PC-3 (cell line): Measurements from ENCODE around the gene STK11. TPM values are rescaled to one million over a fixed set of nuclear protein-coding genes. Genes with fewer than 3 reads are reported as not detected.

Experiments used
- ATAC-seq: fragments of 200-7000 bp; cut with Tn5 transposase; 2 replicates; pipeline ENCODE4 v1.9.1; 2020; ENCODE audit warnings: mild to moderate bottlenecking, moderate library complexity
- BruUV-seq: library from RNA; stranded (reverse); fragments of 400-500 nt; replicated peaks from 2 replicates; lab custom pipeline; 2021; lab: Mats Ljungman, UMichigan
- CTCF ChIA-PET: fragments of 300-600 bp; sonication (Branson Sonifier 250); formaldehyde crosslinking; loops from one replicate; lab custom pipeline; 2022; ENCODE audit warnings: antibody characterized with exemption; lab: Charles Lee
- POLR2A ChIA-PET: fragments of 300-600 bp; sonication (Branson Sonifier 250); formaldehyde crosslinking; loops from one replicate; lab custom pipeline; 2022; ENCODE audit warnings: antibody characterized with exemption; ENCODE audit not compliant: unreplicated experiment; lab: Charles Lee
- DNase-seq: peaks from one replicate; pipeline ENCODE4 v3.0.0-alpha.2; 2015
- H2AFZ ChIP-seq: fragments of 300-600 bp; sonication (generic); 2 replicates; pipeline ENCODE4 v1.6.0; 2016; ENCODE audit warnings: antibody characterized with exemption, low read length
- H3F3A ChIP-seq: fragments of 300-600 bp; sonication (generic); one replicate; pipeline ENCODE4 v1.6.0; 2017; ENCODE audit warnings: antibody characterized with exemption, low read length, control low read depth, mild to moderate bottlenecking; ENCODE audit not compliant: unreplicated experiment
- H3K27ac ChIP-seq: fragments of 300-600 bp; sonication (generic); 2 replicates; pipeline ENCODE4 v1.5.1; 2016; ENCODE audit warnings: mild to moderate bottlenecking, low read length
- H3K27me3 ChIP-seq: fragments of 300-600 bp; sonication (generic); 2 replicates; pipeline ENCODE4 v1.6.1; 2016; ENCODE audit warnings: low read length, mixed read lengths
- H3K36me3 ChIP-seq: fragments of 300-600 bp; sonication (generic); 2 replicates; pipeline ENCODE4 v1.6.1; 2016; ENCODE audit warnings: low read depth, mixed run types, low read length, mixed read lengths
- H3K4me1 ChIP-seq: fragments of 300-600 bp; sonication (generic); 2 replicates; pipeline ENCODE4 v1.5.1; 2016; ENCODE audit warnings: low read length; ENCODE audit not compliant: insufficient read depth
- H3K4me2 ChIP-seq: fragments of 300-600 bp; sonication (generic); 2 replicates; pipeline ENCODE4 v1.6.0; 2016; ENCODE audit warnings: low read length
- H3K4me3 ChIP-seq: fragments of 300-600 bp; sonication (generic); 2 replicates; pipeline ENCODE4 v1.5.1; 2016; ENCODE audit warnings: mild to moderate bottlenecking, low read length, mixed read lengths
- H3K79me2 ChIP-seq: fragments of 300-600 bp; sonication (generic); 2 replicates; pipeline ENCODE4 v1.6.1; 2017; ENCODE audit warnings: low read length, mixed read lengths
- H3K9ac ChIP-seq: fragments of 300-600 bp; sonication (generic); 2 replicates; pipeline ENCODE4 v1.6.0; 2016; ENCODE audit warnings: mild to moderate bottlenecking, low read length
- H3K9me2 ChIP-seq: fragments of 300-600 bp; sonication (generic); replicated peaks from 2 replicates; pipeline ENCODE4 v1.6.1; 2016; ENCODE audit warnings: mixed run types, low read length, mixed read lengths
- H3K9me3 ChIP-seq: fragments of 300-600 bp; sonication (generic); 2 replicates; pipeline ENCODE4 v1.6.1; 2016; ENCODE audit warnings: low read length, mixed read lengths
- H4K20me1 ChIP-seq: fragments of 300-600 bp; sonication (generic); 2 replicates; pipeline ENCODE4 v1.6.1; 2016; ENCODE audit warnings: low read length, mixed read lengths
- CTCF ChIP-seq: fragments of 300-600 bp; sonication (generic); conservative IDR thresholded peaks from 2 replicates; pipeline ENCODE4 v1.5.1; 2017; ENCODE audit warnings: antibody characterized with exemption, low read depth, mild to moderate bottlenecking, low read length
- EZH2 ChIP-seq: fragments of 300-600 bp; sonication (generic); IDR thresholded peaks from one replicate; pipeline ENCODE4 v1.6.1; 2017; ENCODE audit warnings: antibody characterized with exemption, mild to moderate bottlenecking, low read length; ENCODE audit not compliant: unreplicated experiment
- EZH2phosphoT487 ChIP-seq: fragments of 300-600 bp; sonication (generic); IDR thresholded peaks from 2 replicates; pipeline ENCODE4 v1.6.1; 2018; ENCODE audit warnings: mild to moderate bottlenecking, antibody characterized with exemption, low read length, borderline replicate concordance
- intact Hi-C: fragments of 100-400 bp; cut with micrococcal nuclease; formaldehyde crosslinking; loops from 2 replicates; pipeline ENCODE4 v1.9.0; 2023
- total RNA-seq: library from RNA; depleted of rRNA; stranded (reverse); fragments of >200 nt; gene quantifications from 2 replicates; pipeline ENCODE4 v1.2.3, GENCODE V29; 2014

The STK11 gene
- total RNA-seq, 1 experiment from 2014 or later: 82.4 TPM

GRCh38 chr19:1219786-1220476 is 14.4 kb downstream of the STK11 start:
- no peak overlapping the region for H3K4me3 ChIP-seq
- 0 out of 2 replicates have a peak, but pooled peaks cover 2% of the 10 kb centered on the region for H4K20me1 ChIP-seq
- DNase-seq (no peak), ATAC-seq (no peak)
- no peak overlapping the region for H3K27ac ChIP-seq
- no peaks in the 10 kb centered on the region for H3K9me2 ChIP-seq
- peaks cover 34% of the 10 kb centered on the region for H3K79me2 ChIP-seq
- POLR2A ChIA-PET: no interaction called here
- BruUV-seq: no TSS peak
- no peaks in the 10 kb centered on the region for H3F3A ChIP-seq
- CTCF ChIA-PET: no interaction called here
- H3K9ac ChIP-seq: no peak overlapping the region
- H3K36me3 ChIP-seq: no peaks in the 10 kb centered on the region
- H3K4me2 ChIP-seq: no peak overlapping the region
- TF ChIP-seq EZH2: no peak
- no peak for TF ChIP-seq EZH2phosphoT487
- TF ChIP-seq CTCF: no peak
- H3K9me3 ChIP-seq: no peaks in the 10 kb centered on the region
- intact Hi-C loops: no loop called here
- peaks cover 20% of the 10 kb centered on the region for H3K4me1 ChIP-seq
- no peaks in the 10 kb centered on the region for H3K27me3 ChIP-seq
- no peak overlapping the region for H2AFZ ChIP-seq

- DNase-seq (no peak), ATAC-seq (no peak)
- ChIA-PET POLR2A (no interaction called here), CTCF (no interaction called here)
- Histone ChIP-seq H4K20me1 (0 out of 2 replicates have a peak, but pooled peaks cover 2% of the 10 kb centered on the region), H3K36me3 (no peaks in the 10 kb centered on the region), H2AFZ (no peak overlapping the region), H3K4me1 (peaks cover 14% of the 10 kb centered on the region), H3F3A (no peaks in the 10 kb centered on the region), H3K9me2 (no peaks in the 10 kb centered on the region), H3K4me3 (no peak overlapping the region), H3K4me2 (no peak overlapping the region), H3K9ac (no peak overlapping the region), H3K27me3 (no peaks in the 10 kb centered on the region), H3K27ac (no peak overlapping the region), H3K9me3 (no peaks in the 10 kb centered on the region), H3K79me2 (peaks cover 29% of the 10 kb centered on the region)
- TF ChIP-seq EZH2phosphoT487 (no peak), CTCF (no peak), EZH2 (no peak)
- intact Hi-C loops: no loop called here
- no TSS peak for BruUV-seq
Observed at GRCh38 chr19:1220477-1220930, 14.9 kb downstream of the STK11 start.
